Urinary bladder (tissue), 4 donors: Measurements from ENCODE around the gene DCDC2C. TPM values are rescaled to one million over a fixed set of nuclear protein-coding genes. Genes with fewer than 3 reads are reported as not detected.

Experiments used
- DNase-seq: peaks from one replicate; pipeline ENCODE4 v3.0.0-alpha.2; 2015; ENCODE audit errors: extremely low spot score
- H3K27ac ChIP-seq: one replicate; pipeline ENCODE4 v1.5.1; 2013; ENCODE audit warnings: low read depth, mild to moderate bottlenecking, moderate library complexity
- H3K36me3 ChIP-seq: one replicate; pipeline ENCODE4 v1.6.1; 2013; ENCODE audit warnings: mild to moderate bottlenecking, moderate library complexity; ENCODE audit not compliant: insufficient read depth
- H3K4me1 ChIP-seq: one replicate; pipeline ENCODE4 v1.6.1; 2013; ENCODE audit warnings: mild to moderate bottlenecking, moderate library complexity; ENCODE audit not compliant: insufficient read depth
- H3K4me3 ChIP-seq: one replicate; pipeline ENCODE4 v1.5.1; 2013; ENCODE audit warnings: low read depth, low read length
- WGBS: extraction: QIAGEN DNeasy Blood & Tissue Kit; methylation state at CpG from one replicate; pipeline ENCODE4 v1.1.7; 2013; 5-methylcytosine and 5-hydroxymethylcytosine counted together
- polyA plus RNA-seq: library from polyadenylated mRNA; stranded (reverse); fragments of 200-250 nt; gene quantifications from one replicate; pipeline ENCODE4 v1.2.3, GENCODE V29; 2013
- total RNA-seq: library from RNA; depleted of rRNA; stranded (reverse); fragments of >200 nt; gene quantifications from one replicate; pipeline ENCODE4 v1.2.3, GENCODE V29; 2014
- donor health status: healthy with polysubstance abuse.
- donor health status: healthy.

Gene DCDC2C
- total and polyA plus RNA-seq, 2 donors, result 0.09 to 0.48 TPM

DNA sequence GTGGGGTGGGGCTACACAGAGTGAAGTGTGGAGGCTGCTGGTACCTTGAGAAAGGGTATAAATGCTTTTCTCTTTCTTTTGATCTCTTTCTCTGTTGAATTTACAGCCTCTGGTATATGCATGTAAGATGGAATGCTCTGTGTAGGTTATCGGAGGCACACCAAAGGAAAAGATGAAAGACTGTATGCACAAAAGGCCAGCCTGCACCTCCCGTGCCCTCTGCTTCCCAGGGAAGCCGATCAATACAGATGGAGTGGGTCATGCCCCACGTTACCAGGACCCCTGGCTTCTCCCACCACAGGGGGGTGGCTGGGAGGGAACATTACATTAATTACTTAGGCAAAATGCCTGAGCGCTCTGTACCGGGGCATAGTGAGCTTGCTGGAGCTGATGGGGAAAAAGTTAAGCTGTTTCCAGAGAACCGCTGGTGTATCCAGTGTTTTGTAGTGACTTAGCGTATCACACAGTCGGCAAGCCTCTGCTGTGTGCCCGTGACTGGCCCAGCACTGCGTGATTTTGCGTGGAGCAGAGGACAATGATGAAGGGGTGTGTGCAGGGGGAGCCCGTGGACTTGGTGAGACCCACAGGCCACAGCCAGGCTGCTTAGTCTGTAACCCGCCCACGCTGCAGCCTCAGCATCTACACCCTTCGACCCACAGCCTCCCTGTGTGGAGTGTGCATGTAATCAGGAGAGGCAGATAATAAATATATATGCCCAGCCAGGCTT lies 37.3 kb upstream of the DCDC2C start:
- Histone ChIP-seq H3K4me1 (no peaks in the 10 kb centered on the region), H3K36me3 (no peaks in the 10 kb centered on the region), H3K4me3 (no peak overlapping the region), H3K27ac (no peak overlapping the region)
- WGBS, result 86% methylated on average over 16 of the region's 16 CpGs
- no peak for DNase-seq

- no peaks in the 10 kb centered on the region for H3K36me3 ChIP-seq
- WGBS, result 88% methylated on average over 18 of the region's 18 CpGs
- no peaks in the 10 kb centered on the region for H3K4me1 ChIP-seq
- no peak overlapping the region for H3K4me3 ChIP-seq
- no peak for DNase-seq
- H3K27ac ChIP-seq, result no peak overlapping the region
Observed at GRCh38 chr2:3666613-3666975, 36.8 kb upstream of the DCDC2C start.

- Histone ChIP-seq H3K36me3 (no peaks in the 10 kb centered on the region), H3K4me3 (no peak overlapping the region), H3K4me1 (no peaks in the 10 kb centered on the region), H3K27ac (no peak overlapping the region)
- no peak for DNase-seq
- 31% methylated on average over 23 of the region's 23 CpGs for WGBS
Observed at GRCh38 chr2:3667151-3667631, 36.2 kb upstream of the DCDC2C start.

DNA sequence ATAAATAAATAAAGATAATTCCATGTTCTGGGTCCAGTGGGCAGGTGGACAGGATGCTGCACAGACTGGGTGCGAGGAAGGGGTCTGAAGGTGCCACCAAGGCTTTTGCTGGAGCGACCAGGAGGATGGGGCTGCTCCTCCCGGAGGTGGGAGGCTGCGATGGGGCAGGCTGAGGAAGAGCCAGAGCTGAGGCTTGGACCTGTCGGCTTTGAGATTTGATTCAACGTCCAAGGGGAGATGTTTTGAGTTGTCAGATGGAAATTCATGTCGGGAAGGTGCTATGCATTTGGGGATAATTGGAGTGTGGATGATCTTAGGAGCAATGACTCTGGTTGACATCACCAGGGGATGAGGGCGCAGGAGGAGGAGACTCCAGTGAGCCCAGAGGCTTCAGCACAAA lies 33.7 kb upstream of the DCDC2C start:
- 94% methylated on average over 8 of the region's 8 CpGs for WGBS
- no peak overlapping the region for H3K27ac ChIP-seq
- no peaks in the 10 kb centered on the region for H3K4me1 ChIP-seq
- H3K36me3 ChIP-seq, result no peaks in the 10 kb centered on the region
- no peak for DNase-seq
- H3K4me3 ChIP-seq, result no peak overlapping the region

- WGBS, result 93% methylated on average over 15 of the region's 15 CpGs
Observed at GRCh38 chr2:3670376-3670775, 33.0 kb upstream of the DCDC2C start.

DNA sequence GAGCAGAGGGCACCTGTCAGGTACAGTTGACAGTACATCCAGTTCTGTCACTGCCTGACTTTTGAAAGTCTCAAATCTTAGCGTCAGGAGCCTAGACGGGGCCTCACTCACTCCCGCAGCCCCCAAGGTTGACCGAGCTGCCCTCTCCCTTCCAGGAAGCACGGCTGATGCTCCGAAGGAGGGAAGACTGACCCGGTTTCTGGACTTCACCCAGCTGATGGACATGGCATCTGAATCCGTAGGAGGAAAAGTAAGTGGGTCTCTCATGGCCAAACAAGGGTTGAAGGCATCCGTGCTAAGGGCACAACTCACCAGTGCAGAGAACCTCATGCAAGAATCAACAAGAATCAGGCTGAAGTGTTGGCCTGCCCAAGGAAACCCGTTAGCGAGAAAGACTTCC lies 32.4 kb upstream of the DCDC2C start:
- WGBS, result 87% methylated on average over 11 of the region's 11 CpGs
- Histone ChIP-seq H3K4me1 (no peaks in the 10 kb centered on the region), H3K4me3 (no peak overlapping the region), H3K27ac (no peak overlapping the region), H3K36me3 (no peaks in the 10 kb centered on the region)
- no peak for DNase-seq

More at GRCh38 chr2:3670376-3670775, 33.0 kb upstream of the DCDC2C start:
- Histone ChIP-seq H3K4me3 (no peak overlapping the region), H3K27ac (no peak overlapping the region), H3K4me1 (no peaks in the 10 kb centered on the region), H3K36me3 (no peaks in the 10 kb centered on the region)
- no peak for DNase-seq

DNA sequence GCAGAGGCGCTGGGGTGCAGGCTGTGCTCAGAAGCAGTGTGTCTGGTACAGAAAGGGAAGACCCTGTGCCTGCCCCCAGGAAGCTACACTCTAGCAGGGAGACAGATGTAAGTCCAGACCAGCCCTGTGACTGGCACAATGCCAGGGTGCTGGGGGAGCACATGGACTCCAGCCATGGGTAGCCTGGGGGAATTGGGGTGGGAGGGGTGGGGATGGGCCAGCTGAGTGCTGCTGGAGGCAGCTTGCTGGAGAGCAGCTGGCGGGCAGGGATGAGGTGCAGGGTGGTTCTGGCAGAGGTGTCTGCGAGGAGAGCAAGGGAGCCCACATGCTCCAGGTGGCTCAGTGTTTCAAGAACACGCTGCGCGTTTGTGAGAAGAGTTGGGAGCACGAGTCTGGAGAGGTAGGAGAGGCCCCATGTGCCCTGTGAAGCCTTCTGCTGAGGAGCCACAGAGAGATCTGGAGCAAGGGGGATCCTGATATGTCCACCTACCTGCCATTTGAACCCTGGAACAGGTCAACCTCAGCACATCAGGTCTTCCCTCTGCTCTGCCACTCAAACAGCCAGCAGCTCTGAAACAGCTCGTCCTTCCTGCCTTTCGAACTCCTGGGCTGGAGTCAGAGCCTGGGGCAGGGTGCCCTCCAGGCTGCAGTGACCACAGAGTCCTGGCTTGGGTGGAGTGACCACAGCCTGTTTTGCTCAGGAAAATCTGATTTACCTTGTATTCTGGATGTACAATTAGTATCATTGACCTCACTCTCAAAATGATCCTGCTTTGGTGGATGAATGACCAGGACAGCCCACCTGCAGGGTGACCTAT lies 30.3 kb upstream of the DCDC2C start:
- no peak for DNase-seq
- 82% methylated on average over 9 of the region's 9 CpGs for WGBS
- Histone ChIP-seq H3K4me1 (no peaks in the 10 kb centered on the region), H3K4me3 (no peak overlapping the region), H3K36me3 (no peaks in the 10 kb centered on the region), H3K27ac (no peak overlapping the region)

GRCh38 chr2:3674066-3674845 lies 29.1 kb upstream of the DCDC2C start:
- no peak overlapping the region for H3K4me3 ChIP-seq
- H3K36me3 ChIP-seq, result no peaks in the 10 kb centered on the region
- DNase-seq, result no peak
- no peak overlapping the region for H3K27ac ChIP-seq
- WGBS, result 87% methylated on average over 9 of the region's 9 CpGs
- H3K4me1 ChIP-seq, result no peaks in the 10 kb centered on the region

GRCh38 chr2:3675687-3676086 lies 27.7 kb upstream of the DCDC2C start:
- WGBS, result 91% methylated on average over 4 of the region's 4 CpGs
- DNase-seq, result no peak
- no peak overlapping the region for H3K4me3 ChIP-seq
- H3K27ac ChIP-seq, result no peak overlapping the region
- H3K4me1 ChIP-seq, result no peaks in the 10 kb centered on the region
- no peaks in the 10 kb centered on the region for H3K36me3 ChIP-seq

- WGBS, result 82% methylated on average over 9 of the region's 9 CpGs
- no peak for DNase-seq
- no peak overlapping the region for H3K27ac ChIP-seq
- H3K36me3 ChIP-seq, result no peaks in the 10 kb centered on the region
- no peaks in the 10 kb centered on the region for H3K4me1 ChIP-seq
- no peak overlapping the region for H3K4me3 ChIP-seq
Observed at GRCh38 chr2:3677436-3677835, 25.9 kb upstream of the DCDC2C start.

DNA sequence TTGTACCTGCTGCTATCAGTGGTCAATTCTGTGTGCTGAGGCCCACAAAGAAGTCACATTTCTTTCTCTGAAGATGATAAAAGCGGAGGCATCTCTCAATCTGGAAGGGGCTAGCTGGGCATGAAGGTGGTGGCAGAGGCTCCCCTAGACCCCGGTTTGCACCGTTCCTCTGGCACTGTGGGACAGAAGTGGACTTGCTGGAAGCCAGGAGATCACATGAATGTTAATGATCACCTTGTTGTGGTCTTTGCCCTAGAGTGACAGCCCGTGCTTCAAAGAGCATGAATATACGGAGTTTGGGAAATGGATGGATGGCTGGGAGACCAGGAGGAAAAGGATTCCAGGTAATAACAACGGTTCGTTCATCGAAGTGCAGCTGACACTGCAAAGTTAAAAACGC lies 25.2 kb upstream of the DCDC2C start:
- no peak for DNase-seq
- Histone ChIP-seq H3K4me3 (no peak overlapping the region), H3K27ac (no peak overlapping the region), H3K36me3 (no peaks in the 10 kb centered on the region), H3K4me1 (no peaks in the 10 kb centered on the region)
- WGBS, result 81% methylated on average over 9 of the region's 9 CpGs

DNA sequence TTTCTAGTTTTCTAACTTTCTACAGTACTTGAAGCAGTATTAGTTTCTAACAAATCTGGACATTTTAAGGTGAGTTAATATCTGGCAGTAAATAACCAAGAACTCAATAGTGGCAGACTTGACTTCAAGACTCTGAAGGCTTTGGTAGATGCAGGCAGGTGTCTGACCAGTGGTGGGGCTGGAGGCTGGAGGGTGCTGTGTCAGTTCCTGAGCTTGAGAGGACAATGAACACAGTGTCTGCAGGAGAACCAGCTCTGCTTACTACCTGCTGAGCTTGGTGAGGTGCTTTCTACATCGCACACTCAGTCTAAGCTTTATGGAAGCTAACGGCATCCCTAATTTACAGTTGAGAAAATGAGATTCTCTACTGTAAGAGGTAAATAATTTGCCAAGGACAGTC lies 24.2 kb upstream of the DCDC2C start:
- no peak for DNase-seq
- WGBS, result 92% methylated on average over 2 of the region's 2 CpGs

GRCh38 chr2:3679616-3680393 lies 23.6 kb upstream of the DCDC2C start:
- H3K36me3 ChIP-seq, result no peaks in the 10 kb centered on the region
- H3K27ac ChIP-seq, result no peak overlapping the region
- H3K4me3 ChIP-seq, result no peak overlapping the region
- no peak for DNase-seq
- H3K4me1 ChIP-seq, result no peaks in the 10 kb centered on the region
- 85% methylated on average over 23 of the region's 23 CpGs for WGBS

More for the DNA sequence above, 24.2 kb upstream of the DCDC2C start:
- Histone ChIP-seq H3K27ac (no peak overlapping the region), H3K36me3 (no peaks in the 10 kb centered on the region), H3K4me1 (no peaks in the 10 kb centered on the region), H3K4me3 (no peak overlapping the region)
